SK-N-MC (cell line): ENCODE results near the gene SIAH3.
"Not testable (repeated sequence)": the region's sequence is repeated elsewhere in the genome, so short reads cannot be mapped to it uniquely, and the experiment has no call there.

Experiments used
- DNase-seq: peaks from one replicate; pipeline ENCODE4 v3.0.0-alpha.2; 2011; ENCODE audit warnings: low read depth, low spot score
- H3K27ac ChIP-seq: fragments of 200-600 bp; sonication (generic); 2 replicates; pipeline ENCODE4 v1.5.1; 2016; ENCODE audit warnings: mixed run types
- H3K36me3 ChIP-seq: fragments of 200-600 bp; sonication (generic); 2 replicates; pipeline ENCODE4 v1.6.1; 2017; ENCODE audit warnings: antibody characterized with exemption, low read length, mixed read lengths; ENCODE audit not compliant: insufficient read depth
- H3K4me3 ChIP-seq: fragments of 200-600 bp; sonication (generic); 2 replicates; pipeline ENCODE4 v1.5.1; 2016
- H3K9ac ChIP-seq: fragments of 200-600 bp; sonication (generic); 2 replicates; pipeline ENCODE4 v1.8.0; 2017; ENCODE audit warnings: mixed run types, mixed read lengths; ENCODE audit not compliant: insufficient read length
- H3K9me3 ChIP-seq: fragments of 200-600 bp; sonication (generic); 2 replicates; pipeline ENCODE4 v1.6.1; 2017; ENCODE audit warnings: low read depth, mild to moderate bottlenecking, antibody characterized with exemption, low read length, moderate library complexity, mixed read lengths
- EZH2 ChIP-seq: fragments of 200-600 bp; sonication (generic); IDR thresholded peaks from one replicate; pipeline ENCODE4 v1.6.1; 2017; ENCODE audit warnings: antibody characterized with exemption
- FOXP2 ChIP-seq: optimal IDR thresholded peaks from 2 replicates; pipeline ENCODE3; 2011; ENCODE audit warnings: mild to moderate bottlenecking, moderate library complexity; ENCODE audit not compliant: insufficient read depth; ENCODE audit errors: extremely low read length, control extremely low read depth
- POLR2AphosphoS5 ChIP-seq: IDR thresholded peaks from 2 replicates; pipeline ENCODE4 v1.6.1; 2012; ENCODE audit warnings: mild to moderate bottlenecking, low read depth, low read length, borderline replicate concordance

Gene SIAH3

DNA sequence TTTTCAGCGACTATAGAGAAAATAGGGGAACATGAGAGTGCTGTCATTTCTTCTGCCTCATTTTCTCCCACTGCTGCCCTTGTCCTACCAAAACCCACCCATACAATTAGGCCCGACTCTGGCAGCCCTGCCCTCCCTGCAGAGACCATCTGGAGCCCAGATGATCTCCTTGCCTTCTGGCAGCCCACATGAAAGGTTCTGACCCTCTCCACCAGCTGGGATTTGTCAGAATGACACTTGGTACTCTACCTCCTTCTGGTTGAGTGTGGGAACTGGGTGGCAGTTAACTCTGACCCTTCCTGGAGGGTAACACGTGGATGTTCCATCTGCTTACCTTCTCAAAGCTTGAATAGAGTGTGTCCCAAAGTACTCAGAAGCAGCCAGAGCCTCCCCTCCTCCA, 21.0 kb upstream of the SIAH3 start:
- no peak for DNase-seq
- H3K27ac ChIP-seq, result no peak overlapping the region
- H3K4me3 ChIP-seq, result no peak overlapping the region
- no peak overlapping the region for H3K9ac ChIP-seq
- no peaks in the 10 kb centered on the region for H3K36me3 ChIP-seq
- TF ChIP-seq FOXP2 (no peak), EZH2 (no peak), POLR2AphosphoS5 (no peak)
- no peaks in the 10 kb centered on the region for H3K9me3 ChIP-seq

DNA sequence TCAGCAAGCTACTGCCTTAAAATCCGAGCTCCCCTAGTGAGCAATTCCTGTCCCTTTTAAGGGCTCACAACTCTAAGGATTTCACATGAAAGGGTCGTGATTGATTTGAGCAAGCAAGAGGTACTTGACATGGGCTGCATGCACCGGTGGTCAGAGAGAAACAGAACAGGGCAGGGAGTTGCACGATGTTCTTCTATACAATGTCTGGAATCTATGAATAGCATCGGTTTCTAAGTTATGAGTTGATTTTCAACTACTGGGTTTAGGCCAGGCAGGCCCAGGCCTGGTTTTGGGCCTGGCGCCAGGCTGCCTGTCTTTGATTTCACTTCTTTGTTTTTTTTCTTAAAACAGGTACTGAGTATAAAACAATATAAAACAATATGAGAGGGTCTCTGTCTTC, 19.6 kb upstream of the SIAH3 start:
- not testable (repeated sequence) for DNase-seq, H3K27ac ChIP-seq, H3K36me3 ChIP-seq, H3K9ac ChIP-seq, H3K9me3 ChIP-seq, H3K4me3 ChIP-seq

DNA sequence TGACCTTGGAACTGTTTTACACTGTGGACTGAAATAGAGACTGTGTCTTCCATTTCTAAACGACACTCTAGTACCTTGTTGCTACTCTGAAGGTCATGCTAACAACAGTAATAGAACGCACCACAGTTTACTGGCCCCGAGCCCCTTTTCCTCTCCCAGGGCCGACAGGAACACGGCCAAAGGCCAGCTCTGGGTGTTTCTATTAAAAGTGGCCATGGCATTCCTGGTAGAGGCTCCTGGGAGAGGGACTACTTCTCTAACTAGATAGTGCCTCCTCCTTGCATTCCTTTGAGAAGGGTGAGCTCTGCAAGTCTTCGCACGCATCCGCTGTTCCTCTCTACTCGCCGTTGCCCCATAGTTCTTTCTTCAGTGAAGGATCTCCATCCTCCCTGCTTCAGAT, 18.7 kb upstream of the SIAH3 start:
- no peak overlapping the region for H3K27ac ChIP-seq
- H3K9me3 ChIP-seq, result no peaks in the 10 kb centered on the region
- TF ChIP-seq POLR2AphosphoS5 (no peak), FOXP2 (no peak), EZH2 (no peak)
- no peak overlapping the region for H3K9ac ChIP-seq
- H3K4me3 ChIP-seq, result no peak overlapping the region
- no peak for DNase-seq
- H3K36me3 ChIP-seq, result no peaks in the 10 kb centered on the region

DNA sequence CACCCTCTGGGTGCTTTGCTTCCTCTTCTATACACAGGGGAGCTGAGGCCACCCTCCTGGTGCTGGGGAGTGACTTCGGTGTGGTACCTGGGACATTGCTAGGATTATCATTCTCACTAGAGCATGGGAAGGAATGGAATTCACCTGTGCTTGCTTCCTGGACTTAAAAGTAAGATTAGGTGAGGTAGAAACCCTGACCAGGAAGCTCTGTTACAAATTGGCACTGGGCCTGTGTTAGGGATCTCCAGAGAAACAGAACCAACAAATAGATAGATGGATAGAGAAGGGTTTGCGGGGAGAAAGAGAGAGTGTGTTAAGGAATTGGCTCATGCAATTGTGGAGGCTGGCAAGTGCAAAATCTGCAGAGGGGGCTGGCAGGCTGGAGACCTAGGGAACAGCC, 13.9 kb upstream of the SIAH3 start:
- no peak overlapping the region for H3K27ac ChIP-seq
- H3K36me3 ChIP-seq, result no peaks in the 10 kb centered on the region
- no peaks in the 10 kb centered on the region for H3K9me3 ChIP-seq
- no peak overlapping the region for H3K4me3 ChIP-seq
- H3K9ac ChIP-seq, result no peak overlapping the region
- TF ChIP-seq POLR2AphosphoS5, result no peak
- no peak for TF ChIP-seq EZH2
- TF ChIP-seq FOXP2, result no peak
- no peak for DNase-seq

DNA sequence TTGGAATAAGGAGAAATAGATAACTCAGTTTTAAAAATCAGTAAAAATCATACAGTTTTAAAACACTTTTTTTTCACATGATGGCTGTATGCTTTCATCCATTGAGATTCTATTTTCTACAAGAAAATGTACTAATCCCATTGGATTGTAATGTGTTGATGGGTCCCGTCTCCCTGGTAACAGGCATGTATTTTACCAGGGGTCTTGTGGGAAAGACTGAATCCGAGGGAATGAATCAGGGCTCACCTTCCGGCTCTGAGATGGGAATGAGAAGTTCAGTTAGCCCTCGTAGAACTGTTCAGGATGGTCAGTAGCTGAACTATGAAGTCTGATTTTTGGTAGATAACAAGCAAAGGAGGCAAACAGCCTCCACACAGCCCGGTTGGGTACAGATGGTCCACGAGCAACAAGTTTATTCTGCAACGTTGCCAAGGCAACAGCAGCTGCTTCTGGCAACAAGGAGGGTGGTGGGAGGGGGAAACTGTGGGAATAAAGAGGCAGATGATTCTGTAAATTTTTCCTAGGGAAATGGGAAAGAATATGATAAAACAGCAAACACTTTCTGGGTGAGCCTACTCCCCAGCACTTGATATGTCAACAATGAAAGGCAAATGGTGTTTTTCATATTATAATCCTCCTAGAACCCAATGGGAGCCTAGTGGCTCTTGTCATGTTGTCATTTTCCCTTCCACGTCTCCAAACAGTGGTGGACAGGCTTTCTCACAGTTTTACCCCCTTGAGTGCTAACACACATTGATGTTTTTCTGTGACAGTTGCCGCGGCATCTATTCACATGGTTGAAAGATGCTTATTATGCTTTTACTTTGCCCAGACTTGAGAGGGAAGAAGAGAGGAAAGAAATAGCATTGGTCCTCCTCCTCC, 12.4 kb upstream of the SIAH3 start:
- Histone ChIP-seq H3K9me3 (no peaks in the 10 kb centered on the region), H3K9ac (no peak overlapping the region), H3K4me3 (no peak overlapping the region), H3K36me3 (no peaks in the 10 kb centered on the region), H3K27ac (no peak overlapping the region)
- TF ChIP-seq FOXP2 (no peak), POLR2AphosphoS5 (no peak), EZH2 (no peak)
- DNase-seq, result no peak

DNA sequence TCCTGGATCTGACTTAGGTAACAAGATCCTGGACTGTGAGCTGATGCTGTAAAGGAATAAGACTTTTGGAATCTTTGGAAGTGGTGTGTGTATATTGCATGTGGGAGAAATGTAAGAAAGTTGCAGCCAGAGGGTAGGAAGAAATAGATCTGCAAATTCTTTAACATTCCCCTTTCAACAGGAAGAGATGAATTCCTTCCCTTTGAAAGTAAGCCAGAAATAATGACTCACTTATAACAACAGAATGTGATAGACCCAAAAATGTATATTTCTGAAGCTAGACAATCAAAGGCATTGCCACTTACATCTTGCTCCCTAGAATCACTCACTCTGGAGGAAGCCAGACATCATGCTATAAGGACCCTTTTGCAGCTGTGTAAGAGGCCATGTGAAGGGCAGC, 9.8 kb upstream of the SIAH3 start:
- Histone ChIP-seq H3K27ac (no peak overlapping the region), H3K9ac (no peak overlapping the region), H3K9me3 (no peaks in the 10 kb centered on the region), H3K36me3 (no peaks in the 10 kb centered on the region), H3K4me3 (no peak overlapping the region)
- no peak for DNase-seq
- TF ChIP-seq EZH2 (no peak), FOXP2 (no peak), POLR2AphosphoS5 (no peak)

DNA sequence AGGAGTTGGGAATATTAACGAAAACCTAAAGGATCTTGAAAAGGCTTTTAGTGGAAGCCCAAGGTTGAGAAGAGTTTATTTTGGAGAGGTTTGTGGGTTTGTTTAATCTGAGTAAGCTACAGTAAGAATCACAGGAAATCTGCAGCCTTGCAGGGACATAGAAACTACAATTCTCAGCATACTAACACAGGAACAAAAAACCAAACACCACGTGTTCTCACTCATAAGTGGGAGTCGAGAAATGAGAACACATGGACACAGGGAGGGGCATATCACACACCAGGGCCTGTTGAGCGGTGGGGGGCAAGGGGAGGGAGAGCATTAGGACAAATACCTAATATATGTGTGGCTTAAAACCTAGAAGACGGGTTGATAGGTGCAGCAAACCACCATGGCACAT, 8.7 kb upstream of the SIAH3 start:
- Histone ChIP-seq H3K27ac (no peak overlapping the region), H3K36me3 (no peaks in the 10 kb centered on the region), H3K9ac (no peak overlapping the region), H3K4me3 (no peak overlapping the region), H3K9me3 (no peaks in the 10 kb centered on the region)
- no peak for DNase-seq
- TF ChIP-seq EZH2 (no peak), POLR2AphosphoS5 (no peak), FOXP2 (no peak)

DNA sequence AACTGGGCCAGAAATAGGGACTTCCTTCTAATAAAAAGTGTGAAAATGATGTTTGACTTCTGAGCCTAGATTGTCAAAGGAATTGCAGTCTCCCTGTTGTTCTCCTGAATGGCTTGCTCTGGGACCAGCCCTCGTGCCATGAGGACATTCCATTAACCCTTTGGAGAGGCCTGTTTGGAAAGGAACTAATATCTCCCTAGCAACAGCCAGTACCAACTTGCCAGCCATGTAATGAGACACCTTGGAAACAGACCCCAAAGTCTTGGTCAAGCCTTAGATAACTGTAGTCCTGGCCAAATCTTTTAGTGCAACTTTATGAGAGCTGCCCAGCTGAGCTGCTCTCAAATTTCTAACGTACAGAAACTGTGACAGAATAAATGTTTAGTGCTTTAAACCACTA, 8.2 kb upstream of the SIAH3 start:
- Histone ChIP-seq H3K9ac (no peak overlapping the region), H3K36me3 (no peaks in the 10 kb centered on the region), H3K4me3 (no peak overlapping the region), H3K9me3 (no peaks in the 10 kb centered on the region), H3K27ac (no peak overlapping the region)
- TF ChIP-seq POLR2AphosphoS5 (no peak), EZH2 (no peak), FOXP2 (no peak)
- DNase-seq, result no peak

DNA sequence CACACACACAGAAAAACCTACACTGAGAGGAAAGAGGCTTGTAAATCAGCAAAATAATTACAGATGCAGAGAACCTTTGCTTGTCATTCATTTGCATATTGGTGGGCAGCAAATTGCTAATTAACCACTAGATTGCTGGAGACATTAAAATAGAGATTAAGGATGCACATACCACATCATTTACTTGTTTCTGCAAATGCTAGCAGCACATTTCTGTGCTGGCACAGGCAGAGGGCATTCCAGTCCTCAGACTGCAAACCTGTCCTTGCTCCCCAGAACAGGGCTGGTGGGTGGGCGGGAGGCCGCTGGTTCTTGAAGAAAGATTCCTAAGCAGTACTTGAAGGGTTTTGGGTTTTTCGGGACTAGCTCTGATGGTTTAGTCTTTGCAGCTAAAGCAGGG, 941 bp upstream of the SIAH3 start:
- DNase-seq, result no peak
- no peaks in the 10 kb centered on the region for H3K36me3 ChIP-seq
- H3K9ac ChIP-seq, result no peak overlapping the region
- H3K4me3 ChIP-seq, result no peak overlapping the region
- no peak overlapping the region for H3K27ac ChIP-seq
- H3K9me3 ChIP-seq, result no peaks in the 10 kb centered on the region
- TF ChIP-seq FOXP2 (no peak), POLR2AphosphoS5 (no peak), EZH2 (no peak)
